Fibroblast of lung (primary cell): ENCODE measurements around the gene MICU1. TPM values are rescaled to one million over a fixed set of nuclear protein-coding genes. Genes with fewer than 3 reads are reported as not detected.
"Not testable (repeated sequence)": the region's sequence is repeated elsewhere in the genome, so short reads cannot be mapped to it uniquely, and the experiment has no call there.

Source experiments
- DNase-seq, 2 donors: peaks; one replicate each; pipeline versions ENCODE4 v3.0.0 to v3.0.0-alpha.2; 2010; ENCODE audit warnings: low read depth in 2 of 2
- H2AFZ ChIP-seq: 2 replicates; pipeline ENCODE4 v1.5.1; 2012; ENCODE audit warnings: low read length, control low read depth, inconsistent platforms
- H3K27ac ChIP-seq: 2 replicates; pipeline ENCODE4 v1.5.1; 2011; ENCODE audit warnings: low read length, control low read depth; ENCODE audit not compliant: insufficient read depth
- H3K27me3 ChIP-seq: 2 replicates; pipeline ENCODE4 v1.5.1; 2011; ENCODE audit warnings: mild to moderate bottlenecking, low read length; ENCODE audit not compliant: control insufficient read depth, insufficient read depth
- H3K36me3 ChIP-seq: 2 replicates; pipeline ENCODE4 v1.5.1; 2011; ENCODE audit warnings: low read length; ENCODE audit not compliant: control insufficient read depth, insufficient read depth
- H3K4me1 ChIP-seq: 2 replicates; pipeline ENCODE4 v1.5.1; 2011; ENCODE audit warnings: low read length; ENCODE audit not compliant: control insufficient read depth, insufficient read depth; ENCODE audit errors: extremely low read depth
- H3K4me2 ChIP-seq: 2 replicates; pipeline ENCODE4 v1.5.1; 2011; ENCODE audit warnings: low read length, control low read depth; ENCODE audit not compliant: insufficient read depth; ENCODE audit errors: extremely low read depth
- H3K4me3 ChIP-seq, 4 experiments: fragments of 200-600 bp in 1 of 4; sonication (generic) in 1 of 4; replicated peaks in 1 of 4; 2 replicates each; pipeline ENCODE4 v1.5.1; 2011 to 2016; ENCODE audit warnings: low read length in 4 of 4, low read depth in 3 of 4, mild to moderate bottlenecking in 3 of 4, control low read depth in 2 of 4, inconsistent platforms in 1 of 4, mixed read lengths in 1 of 4; ENCODE audit not compliant: insufficient read depth in 1 of 4; ENCODE audit errors: control extremely low read depth in 1 of 4
- H3K79me2 ChIP-seq: 2 replicates; pipeline ENCODE4 v1.5.1; 2012; ENCODE audit warnings: mild to moderate bottlenecking, low read length, inconsistent platforms; ENCODE audit not compliant: control insufficient read depth, insufficient read depth
- H3K9ac ChIP-seq: 2 replicates; pipeline ENCODE4 v1.5.1; 2011; ENCODE audit warnings: mild to moderate bottlenecking, low read length, control low read depth; ENCODE audit not compliant: insufficient read depth
- H3K9me3 ChIP-seq: 2 replicates; pipeline ENCODE4 v1.5.1; 2012; ENCODE audit warnings: low read depth, low read length; ENCODE audit not compliant: control insufficient read depth, insufficient read depth
- H4K20me1 ChIP-seq: 2 replicates; pipeline ENCODE4 v1.5.1; 2011; ENCODE audit warnings: low read length; ENCODE audit not compliant: control insufficient read depth, insufficient read depth; ENCODE audit errors: extremely low read depth
- EZH2 ChIP-seq: IDR thresholded peaks from 2 replicates; pipeline ENCODE4 v1.5.1; 2012; ENCODE audit warnings: low read length, control low read depth, mild to moderate bottlenecking; ENCODE audit errors: missing control alignments
- polyA plus RNA-seq, 2 donors: library from polyadenylated mRNA; depleted of rRNA in 1 of 2; stranded (reverse) in 1 of 2; unstranded in 1 of 2; fragments of >200 nt; gene quantifications; 2 replicates each; pipeline ENCODE4 v1.2.1, GENCODE V29; 2011 to 2012; ENCODE audit warnings: missing spikeins in 1 of 2
- total RNA-seq: library from RNA; depleted of rRNA; stranded (reverse); fragments of >200 nt; gene quantifications from 2 replicates; pipeline ENCODE4 v1.2.1, GENCODE V29; 2014
- TF ChIP-seq, protein P1 (sequence below), 2 donors: IDR thresholded peaks in 1 of 2; conservative IDR thresholded peaks in 1 of 2; 1 replicate in 1 of 2; 2 replicates in 1 of 2; pipeline ENCODE4 v1.5.1; 2011 to 2012; ENCODE audit warnings: low read length in 2 of 2, control low read depth in 1 of 2, inconsistent platforms in 1 of 2, low read depth in 1 of 2, mild to moderate bottlenecking in 1 of 2

MICU1 gene
- total and polyA plus RNA-seq, 2 donors (not counting 1 experiment from before 2014, with no cell fraction given) = 83.2 to 83.3 TPM

- Histone ChIP-seq H3K4me2 (no peak overlapping the region), H4K20me1 (no peaks in the 10 kb centered on the region), H2AFZ (no peak overlapping the region), H3K27me3 (no peaks in the 10 kb centered on the region), H3K27ac (no peak overlapping the region), H3K36me3 (no peaks in the 10 kb centered on the region), H3K79me2 (no peaks in the 10 kb centered on the region), H3K9ac (no peak overlapping the region), H3K9me3 (no peaks in the 10 kb centered on the region), H3K4me3 (no peak overlapping the region), H3K4me1 (no peaks in the 10 kb centered on the region)
- TF ChIP-seq, protein P1, sequence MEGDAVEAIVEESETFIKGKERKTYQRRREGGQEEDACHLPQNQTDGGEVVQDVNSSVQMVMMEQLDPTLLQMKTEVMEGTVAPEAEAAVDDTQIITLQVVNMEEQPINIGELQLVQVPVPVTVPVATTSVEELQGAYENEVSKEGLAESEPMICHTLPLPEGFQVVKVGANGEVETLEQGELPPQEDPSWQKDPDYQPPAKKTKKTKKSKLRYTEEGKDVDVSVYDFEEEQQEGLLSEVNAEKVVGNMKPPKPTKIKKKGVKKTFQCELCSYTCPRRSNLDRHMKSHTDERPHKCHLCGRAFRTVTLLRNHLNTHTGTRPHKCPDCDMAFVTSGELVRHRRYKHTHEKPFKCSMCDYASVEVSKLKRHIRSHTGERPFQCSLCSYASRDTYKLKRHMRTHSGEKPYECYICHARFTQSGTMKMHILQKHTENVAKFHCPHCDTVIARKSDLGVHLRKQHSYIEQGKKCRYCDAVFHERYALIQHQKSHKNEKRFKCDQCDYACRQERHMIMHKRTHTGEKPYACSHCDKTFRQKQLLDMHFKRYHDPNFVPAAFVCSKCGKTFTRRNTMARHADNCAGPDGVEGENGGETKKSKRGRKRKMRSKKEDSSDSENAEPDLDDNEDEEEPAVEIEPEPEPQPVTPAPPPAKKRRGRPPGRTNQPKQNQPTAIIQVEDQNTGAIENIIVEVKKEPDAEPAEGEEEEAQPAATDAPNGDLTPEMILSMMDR (conservative IDR thresholded peaks at IDR 0.05 in 1 of 2, IDR thresholded peaks at IDR 0.05 in 1 of 2; ENCODE audit: low read depth in 1 of 2, low read length in 2 of 2) = no peak
- DNase-seq = peak in 1 of 2 donors; percentile 40
These were observed 169.8 kb downstream of the MICU1 start for GRCh38 chr10:72455889-72456595.

GRCh38 chr10:72449941-72450441 lies 175.9 kb downstream of the MICU1 start:
- no peaks in the 10 kb centered on the region for H3K36me3 ChIP-seq
- no peak overlapping the region for H3K4me3 ChIP-seq
- H3K4me1 ChIP-seq = no peaks in the 10 kb centered on the region
- no peak overlapping the region for H3K4me2 ChIP-seq
- DNase-seq = no peak
- H4K20me1 ChIP-seq = no peaks in the 10 kb centered on the region
- TF ChIP-seq, protein P1 (conservative IDR thresholded peaks at IDR 0.05 in 1 of 2, IDR thresholded peaks at IDR 0.05 in 1 of 2; ENCODE audit: low read depth in 1 of 2, low read length in 2 of 2) = no peak
- no peak for TF ChIP-seq EZH2
- H3K27me3 ChIP-seq = no peaks in the 10 kb centered on the region
- no peaks in the 10 kb centered on the region for H3K79me2 ChIP-seq
- H2AFZ ChIP-seq = no peak overlapping the region
- H3K9ac ChIP-seq = no peak overlapping the region
- H3K27ac ChIP-seq = no peak overlapping the region
- no peaks in the 10 kb centered on the region for H3K9me3 ChIP-seq

- Histone ChIP-seq H3K27me3 (no peaks in the 10 kb centered on the region), H2AFZ (no peak overlapping the region), H3K4me1 (no peaks in the 10 kb centered on the region), H3K27ac (no peak overlapping the region), H3K4me2 (no peak overlapping the region), H3K36me3 (no peaks in the 10 kb centered on the region), H3K79me2 (no peaks in the 10 kb centered on the region), H3K9ac (no peak overlapping the region), H4K20me1 (no peaks in the 10 kb centered on the region), H3K9me3 (no peaks in the 10 kb centered on the region), H3K4me3 (no peak overlapping the region)
- TF ChIP-seq, protein P1 (conservative IDR thresholded peaks at IDR 0.05 in 1 of 2, IDR thresholded peaks at IDR 0.05 in 1 of 2; ENCODE audit: low read depth in 1 of 2, low read length in 2 of 2) = no peak
- no peak for TF ChIP-seq EZH2
- no peak for DNase-seq
These were observed 180.0 kb downstream of the MICU1 start for GRCh38 chr10:72445851-72446250.

- H3K9ac ChIP-seq, H3K27me3 ChIP-seq, H3K4me1 ChIP-seq, H3K36me3 ChIP-seq, H2AFZ ChIP-seq, H4K20me1 ChIP-seq, H3K79me2 ChIP-seq, H3K4me3 ChIP-seq, H3K9me3 ChIP-seq, H3K27ac ChIP-seq, DNase-seq, H3K4me2 ChIP-seq: not testable (repeated sequence)
These were observed 182.9 kb downstream of the MICU1 start for GRCh38 chr10:72442969-72443368.
